ENCODE data around the gene ARHGEF7.

Gene ARHGEF7

GRCh38 chr13:111183087-111183645 lies 68.1 kb downstream of the ARHGEF7 start:
- no peak for TF ChIP-seq CTCF (IDR thresholded peaks at IDR 0.05)

- no peak for TF ChIP-seq CTCF (IDR thresholded peaks at IDR 0.05)
Observed at GRCh38 chr13:111183959-111184358, 68.8 kb downstream of the ARHGEF7 start.

GRCh38 chr13:111184458-111185401 lies 69.6 kb downstream of the ARHGEF7 start:
- no peak for TF ChIP-seq CTCF (IDR thresholded peaks at IDR 0.05)

GRCh38 chr13:111186305-111186935 lies 71.3 kb downstream of the ARHGEF7 start:
- TF ChIP-seq CTCF (IDR thresholded peaks at IDR 0.05), result no peak

- no peak for TF ChIP-seq CTCF (IDR thresholded peaks at IDR 0.05)
Observed at GRCh38 chr13:111187960-111188541, 72.9 kb downstream of the ARHGEF7 start.

GRCh38 chr13:111201304-111201940 lies 86.3 kb downstream of the ARHGEF7 start:
- TF ChIP-seq CTCF (IDR thresholded peaks at IDR 0.05), result no peak

- TF ChIP-seq CTCF (IDR thresholded peaks at IDR 0.05), result no peak
Observed at GRCh38 chr13:111202156-111202621, 87.1 kb downstream of the ARHGEF7 start.
